ENCODE results near the gene PSPH. TPM values are rescaled to one million over a fixed set of nuclear protein-coding genes. Genes with fewer than 3 reads are reported as not detected.
A peak's percentile ranks its signal among the peaks of the same experiment; 100 is the strongest.
"Not testable (repeated sequence)": the region's sequence is repeated elsewhere in the genome, so short reads cannot be mapped to it uniquely, and the experiment has no call there.

The PSPH gene
- total and polyA plus RNA-seq, 5 donors from 2014 or later: 1.5 to 6.6 (median 5.6) TPM

DNA sequence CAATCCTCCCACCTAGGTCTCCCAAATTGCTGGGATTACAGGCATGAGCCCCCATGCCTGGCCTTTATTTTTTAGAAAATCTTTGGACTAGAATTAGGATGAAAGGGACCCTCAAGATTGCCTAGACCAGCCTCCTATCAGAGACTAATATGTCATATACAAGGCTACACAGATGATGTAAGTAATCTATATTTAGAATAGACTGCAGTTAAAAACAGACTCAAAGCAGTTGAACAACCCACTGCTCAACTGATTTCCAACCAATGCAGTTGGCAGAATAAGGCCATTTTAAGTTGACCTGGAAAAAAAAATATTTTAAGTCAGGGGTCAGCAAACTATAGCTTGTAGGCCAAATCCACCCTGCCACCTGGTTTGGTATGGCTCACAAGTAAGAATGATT lies 27.7 kb downstream of the PSPH start:
- H3K27me3 ChIP-seq (ENCODE audit: control insufficient read depth, insufficient read depth, low read length): no peaks in the 10 kb centered on the region
- H3K9me3 ChIP-seq (ENCODE audit: control insufficient read depth in 2 of 2, low read length in 2 of 2): no peaks in the 10 kb centered on the region
- no peak overlapping the region for H3K4me3 ChIP-seq (ENCODE audit: low read depth, low read length)
- DNase-seq (no peak), ATAC-seq (ENCODE audit: low read depth in 2 of 2) (no peak)
- H3K4me1 ChIP-seq (ENCODE audit: control insufficient read depth, insufficient read depth, low read length, poor library complexity, severe bottlenecking): no peaks in the 10 kb centered on the region
- H3K27me3 Mint-ChIP-seq: no peaks in the 10 kb centered on the region
- no peaks in the 10 kb centered on the region for H3K9me3 Mint-ChIP-seq
- peaks cover 4% of the 10 kb centered on the region for H3K36me3 Mint-ChIP-seq
- no peak overlapping the region for H3K4me3 Mint-ChIP-seq
- H3K27ac Mint-ChIP-seq: no peak overlapping the region
- H3K36me3 ChIP-seq (ENCODE audit: control insufficient read depth, insufficient read depth, low read length): no peaks in the 10 kb centered on the region
- H3K27ac ChIP-seq (ENCODE audit: insufficient read depth, low read length, poor library complexity, severe bottlenecking): no peak overlapping the region
- H3K4me1 Mint-ChIP-seq: peaks cover 0 to 2% (median 0%) of the 10 kb centered on the region in 4 donors

DNA sequence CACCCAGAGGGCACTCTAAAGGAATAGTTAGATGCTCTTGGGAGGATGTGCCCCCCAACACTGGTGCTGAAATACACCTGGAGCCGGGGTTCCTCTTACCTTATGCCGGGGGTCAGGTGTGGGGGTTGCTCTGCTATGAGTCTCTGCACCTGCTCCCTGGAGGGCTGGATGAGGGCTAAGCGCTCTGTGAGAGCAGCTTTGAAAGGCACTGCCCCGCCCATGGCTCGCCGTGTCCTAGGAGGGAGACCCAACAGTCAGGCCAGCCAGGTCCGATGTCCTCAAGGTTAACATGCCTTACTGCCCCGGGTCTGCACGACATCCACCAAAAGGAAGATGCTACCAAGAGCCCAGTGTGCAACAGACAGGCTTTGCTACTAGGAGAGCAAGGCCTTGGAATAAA lies 31.7 kb downstream of the PSPH start:
- Mint-ChIP-seq H3K4me3 (no peak overlapping the region), H3K27ac (no peak overlapping the region), H3K4me1 (no peaks in the 10 kb centered on the region), H3K36me3 (no peaks in the 10 kb centered on the region), H3K27me3 (no peaks in the 10 kb centered on the region), H3K9me3 (no peaks in the 10 kb centered on the region)
- Histone ChIP-seq H3K4me3 (ENCODE audit: low read depth, low read length) (no peak overlapping the region), H3K27me3 (ENCODE audit: control insufficient read depth, insufficient read depth, low read length) (no peaks in the 10 kb centered on the region), H3K27ac (ENCODE audit: insufficient read depth, low read length, poor library complexity, severe bottlenecking) (no peak overlapping the region), H3K4me1 (ENCODE audit: control insufficient read depth, insufficient read depth, low read length, poor library complexity, severe bottlenecking) (no peaks in the 10 kb centered on the region), H3K36me3 (ENCODE audit: control insufficient read depth, insufficient read depth, low read length) (no peaks in the 10 kb centered on the region), H3K9me3 (ENCODE audit: control insufficient read depth in 2 of 2, low read length in 2 of 2) (no peaks in the 10 kb centered on the region)
- ATAC-seq (ENCODE audit: low read depth in 2 of 2): no peak
- no peak for DNase-seq

DNA sequence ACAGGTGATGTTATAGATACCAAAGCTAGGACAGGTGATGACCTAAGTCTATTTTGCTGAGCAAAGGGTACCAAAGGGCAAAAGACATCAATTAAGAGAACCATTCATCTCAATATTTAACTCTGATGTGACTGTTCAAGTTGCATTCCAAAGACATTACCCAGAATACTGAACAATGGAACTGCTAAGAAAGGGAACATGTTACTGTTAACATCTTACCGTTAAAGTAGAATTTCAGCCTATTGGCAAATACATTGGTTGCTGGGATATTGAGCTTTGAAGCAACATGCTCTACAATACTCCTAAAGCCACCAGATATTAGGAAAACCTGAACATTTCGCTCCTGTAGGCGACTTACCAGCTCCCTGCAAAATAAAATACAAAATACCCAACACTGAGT lies 34.2 kb downstream of the PSPH start:
- H3K36me3 Mint-ChIP-seq; H3K27me3 Mint-ChIP-seq; H3K4me3 Mint-ChIP-seq; ATAC-seq (ENCODE audit: low read depth in 2 of 2); H3K9me3 ChIP-seq (ENCODE audit: control insufficient read depth in 2 of 2, low read length in 2 of 2); H3K27me3 ChIP-seq (ENCODE audit: control insufficient read depth, insufficient read depth, low read length); H3K4me3 ChIP-seq (ENCODE audit: low read depth, low read length); H3K36me3 ChIP-seq (ENCODE audit: control insufficient read depth, insufficient read depth, low read length); H3K27ac Mint-ChIP-seq; H3K9me3 Mint-ChIP-seq; DNase-seq; H3K4me1 Mint-ChIP-seq; H3K4me1 ChIP-seq (ENCODE audit: control insufficient read depth, insufficient read depth, low read length, poor library complexity, severe bottlenecking); H3K27ac ChIP-seq (ENCODE audit: insufficient read depth, low read length, poor library complexity, severe bottlenecking): not testable (repeated sequence)

DNA sequence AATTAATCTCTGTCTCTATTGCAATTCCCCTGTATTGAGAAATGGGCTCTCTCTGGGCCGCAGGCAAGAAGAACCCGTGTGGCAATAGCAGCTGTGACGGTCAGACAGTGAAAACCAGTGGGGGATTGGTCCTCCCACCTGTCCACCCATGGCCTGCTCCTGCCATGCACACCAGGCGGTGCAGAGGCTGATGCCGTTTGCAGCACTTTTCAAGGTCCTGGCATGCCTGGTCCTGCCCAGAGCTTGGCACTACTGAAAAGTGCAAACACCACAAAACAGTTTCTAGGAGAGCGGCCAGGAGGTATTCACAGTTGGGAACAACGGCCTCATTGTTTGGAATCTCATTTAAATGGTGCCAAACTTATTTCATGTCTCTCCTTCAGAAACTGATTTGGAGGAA lies 41.5 kb downstream of the PSPH start:
- ATAC-seq (ENCODE audit: low read depth in 2 of 2): no peak
- no peaks in the 10 kb centered on the region for H3K4me1 Mint-ChIP-seq
- no peak overlapping the region for H3K4me3 Mint-ChIP-seq
- no peaks in the 10 kb centered on the region for H3K27me3 Mint-ChIP-seq
- H3K9me3 Mint-ChIP-seq: no peaks in the 10 kb centered on the region
- Histone ChIP-seq H3K4me1 (ENCODE audit: control insufficient read depth, insufficient read depth, low read length, poor library complexity, severe bottlenecking) (no peaks in the 10 kb centered on the region), H3K4me3 (ENCODE audit: low read depth, low read length) (no peak overlapping the region), H3K9me3 (ENCODE audit: control insufficient read depth in 2 of 2, low read length in 2 of 2) (no peaks in the 10 kb centered on the region), H3K27me3 (ENCODE audit: control insufficient read depth, insufficient read depth, low read length) (no peaks in the 10 kb centered on the region), H3K36me3 (ENCODE audit: control insufficient read depth, insufficient read depth, low read length) (no peaks in the 10 kb centered on the region), H3K27ac (ENCODE audit: insufficient read depth, low read length, poor library complexity, severe bottlenecking) (no peak overlapping the region)
- no peak for DNase-seq
- H3K27ac Mint-ChIP-seq: no peak overlapping the region
- H3K36me3 Mint-ChIP-seq: no peaks in the 10 kb centered on the region

DNA sequence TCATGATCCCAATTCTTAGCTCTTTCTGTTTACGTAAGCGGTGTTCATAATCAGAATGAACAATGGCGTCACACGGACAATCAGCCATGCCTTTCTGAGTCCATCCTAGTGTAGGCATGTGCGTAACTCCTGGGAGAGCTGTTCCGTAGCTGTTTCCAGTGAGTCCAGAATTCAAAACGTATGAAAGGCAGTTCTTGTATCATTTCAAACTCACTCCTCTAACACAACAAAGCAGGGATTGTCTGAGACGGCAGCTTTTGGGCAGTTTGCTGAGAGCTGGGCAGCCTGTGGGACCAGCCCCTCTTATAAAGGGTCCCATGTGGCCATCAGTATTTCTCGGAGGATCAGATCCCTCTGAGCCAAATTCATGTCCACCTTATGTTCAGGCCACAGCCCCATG lies 43.4 kb downstream of the PSPH start:
- Mint-ChIP-seq H3K9me3 (no peaks in the 10 kb centered on the region), H3K4me3 (no peak overlapping the region), H3K27ac (peak overlapping the region in 1 of 3 donors; percentile 12), H3K4me1 (no peaks in the 10 kb centered on the region), H3K36me3 (no peaks in the 10 kb centered on the region), H3K27me3 (no peaks in the 10 kb centered on the region)
- no peaks in the 10 kb centered on the region for H3K9me3 ChIP-seq (ENCODE audit: control insufficient read depth in 2 of 2, low read length in 2 of 2)
- no peaks in the 10 kb centered on the region for H3K4me1 ChIP-seq (ENCODE audit: control insufficient read depth, insufficient read depth, low read length, poor library complexity, severe bottlenecking)
- H3K36me3 ChIP-seq (ENCODE audit: control insufficient read depth, insufficient read depth, low read length): no peaks in the 10 kb centered on the region
- H3K4me3 ChIP-seq (ENCODE audit: low read depth, low read length): no peak overlapping the region
- ATAC-seq (ENCODE audit: low read depth in 2 of 2) (no peak), DNase-seq (no peak)
- no peak overlapping the region for H3K27ac ChIP-seq (ENCODE audit: insufficient read depth, low read length, poor library complexity, severe bottlenecking)
- no peaks in the 10 kb centered on the region for H3K27me3 ChIP-seq (ENCODE audit: control insufficient read depth, insufficient read depth, low read length)

DNA sequence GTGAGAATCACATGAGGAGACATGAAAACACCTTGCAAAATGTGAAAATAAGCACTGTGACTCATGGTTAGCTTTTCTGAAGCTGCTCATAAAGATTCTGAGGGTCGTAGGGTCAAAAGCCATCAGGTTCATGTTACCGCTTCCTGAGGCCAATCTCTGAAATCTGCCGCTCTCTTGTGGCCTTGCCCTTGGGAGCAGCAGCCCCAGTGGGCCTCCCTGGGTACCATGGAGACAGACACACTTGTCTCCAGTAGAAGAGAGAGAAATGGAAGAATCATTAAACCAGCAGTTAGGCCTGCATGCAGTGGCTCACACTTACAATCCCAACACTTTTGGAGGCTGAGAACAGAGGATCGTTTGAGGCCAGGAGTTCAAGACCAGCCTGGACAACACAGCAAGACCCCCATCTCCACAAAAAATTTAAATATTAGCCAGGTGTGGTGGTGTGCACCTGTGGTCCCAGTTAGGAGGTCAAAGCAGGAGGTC lies 44.0 kb downstream of the PSPH start:
- no peak overlapping the region for H3K27ac Mint-ChIP-seq
- Histone ChIP-seq H3K36me3 (ENCODE audit: control insufficient read depth, insufficient read depth, low read length) (no peaks in the 10 kb centered on the region), H3K27me3 (ENCODE audit: control insufficient read depth, insufficient read depth, low read length) (no peaks in the 10 kb centered on the region), H3K4me1 (ENCODE audit: control insufficient read depth, insufficient read depth, low read length, poor library complexity, severe bottlenecking) (no peaks in the 10 kb centered on the region), H3K9me3 (ENCODE audit: control insufficient read depth in 2 of 2, low read length in 2 of 2) (no peaks in the 10 kb centered on the region), H3K4me3 (ENCODE audit: low read depth, low read length) (no peak overlapping the region), H3K27ac (ENCODE audit: insufficient read depth, low read length, poor library complexity, severe bottlenecking) (no peak overlapping the region)
- H3K9me3 Mint-ChIP-seq: no peaks in the 10 kb centered on the region
- DNase-seq (no peak), ATAC-seq (ENCODE audit: low read depth in 2 of 2) (no peak)
- H3K4me3 Mint-ChIP-seq: no peak overlapping the region
- no peaks in the 10 kb centered on the region for H3K27me3 Mint-ChIP-seq
- no peaks in the 10 kb centered on the region for H3K36me3 Mint-ChIP-seq
- no peaks in the 10 kb centered on the region for H3K4me1 Mint-ChIP-seq

DNA sequence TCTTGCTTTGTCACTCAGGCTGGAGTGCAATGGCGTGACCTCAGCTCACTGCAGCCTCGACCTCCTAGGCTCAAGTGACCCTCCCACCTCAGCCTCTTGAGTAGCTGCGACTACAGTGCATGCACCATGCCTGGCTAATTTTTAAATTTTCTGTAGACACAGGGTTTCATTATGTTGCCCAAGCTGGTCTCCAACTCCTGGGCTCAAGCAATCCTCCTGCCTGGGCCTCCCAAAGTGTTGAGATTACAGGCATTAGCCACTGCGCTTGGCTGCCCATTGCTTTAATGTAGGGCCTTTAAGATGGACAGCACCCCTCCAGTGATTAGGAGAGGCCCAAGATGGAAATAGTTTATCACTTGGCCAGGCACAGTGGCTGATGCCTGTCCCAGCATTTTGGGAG lies 47.5 kb downstream of the PSPH start:
- no peaks in the 10 kb centered on the region for H3K4me1 ChIP-seq (ENCODE audit: control insufficient read depth, insufficient read depth, low read length, poor library complexity, severe bottlenecking)
- H3K27ac Mint-ChIP-seq: no peak overlapping the region
- no peaks in the 10 kb centered on the region for H3K27me3 Mint-ChIP-seq

DNA sequence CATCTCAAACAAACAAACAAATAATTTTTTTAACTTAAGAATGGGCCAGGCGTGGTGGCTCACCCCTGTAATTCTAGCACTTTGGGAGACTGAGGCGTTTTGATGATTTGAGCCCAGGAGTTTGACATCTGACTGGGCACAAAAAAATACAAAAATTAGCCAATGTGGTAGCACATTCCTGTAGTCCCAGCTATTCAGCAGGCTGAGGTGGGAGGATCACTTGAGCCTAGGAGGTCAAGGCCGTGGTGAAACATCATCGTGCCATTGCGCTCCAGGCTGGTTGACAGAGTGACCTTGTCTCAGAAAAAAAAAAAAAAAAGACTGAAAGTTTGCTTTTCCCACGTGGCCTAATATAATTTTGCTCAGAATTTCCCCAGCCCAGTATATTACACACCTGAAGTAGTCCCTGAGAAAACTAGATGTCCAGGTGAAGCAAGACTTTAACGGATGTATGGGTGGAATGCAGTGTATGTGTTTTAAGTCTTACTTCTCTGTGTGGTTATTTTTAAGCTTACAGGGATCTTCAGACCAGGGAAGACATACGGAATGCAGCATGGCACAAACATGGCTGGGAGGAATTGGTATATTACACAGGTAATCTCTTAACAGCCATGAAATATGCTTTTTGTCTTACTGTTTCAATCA lies 54.3 kb downstream of the PSPH start:
- no peaks in the 10 kb centered on the region for H3K9me3 ChIP-seq (ENCODE audit: control insufficient read depth in 2 of 2, low read length in 2 of 2)
- H3K4me3 ChIP-seq (ENCODE audit: low read depth, low read length): no peak overlapping the region
- H3K27ac Mint-ChIP-seq: peak overlapping the region in 1 of 3 donors; percentile 68
- no peak overlapping the region for H3K4me3 Mint-ChIP-seq
- no peaks in the 10 kb centered on the region for H3K27me3 Mint-ChIP-seq
- no peak overlapping the region for H3K27ac ChIP-seq (ENCODE audit: insufficient read depth, low read length, poor library complexity, severe bottlenecking)
- peaks cover 33% of the 10 kb centered on the region for H3K36me3 Mint-ChIP-seq
- no peak for DNase-seq
- no peaks in the 10 kb centered on the region for H3K9me3 Mint-ChIP-seq
- ATAC-seq (ENCODE audit: low read depth in 2 of 2): no peak
- peaks cover 47% of the 10 kb centered on the region for H3K36me3 ChIP-seq (ENCODE audit: control insufficient read depth, insufficient read depth, low read length)
- H3K27me3 ChIP-seq (ENCODE audit: control insufficient read depth, insufficient read depth, low read length): no peaks in the 10 kb centered on the region
- H3K4me1 ChIP-seq (ENCODE audit: control insufficient read depth, insufficient read depth, low read length, poor library complexity, severe bottlenecking): no peaks in the 10 kb centered on the region
- peaks cover 0 to 3% (median 0%) of the 10 kb centered on the region in 4 donors for H3K4me1 Mint-ChIP-seq

More for the DNA sequence above, 47.5 kb downstream of the PSPH start:
- no peak for ATAC-seq (ENCODE audit: low read depth in 2 of 2)
- Mint-ChIP-seq H3K9me3 (no peaks in the 10 kb centered on the region), H3K36me3 (peaks cover 9% of the 10 kb centered on the region), H3K4me3 (no peak overlapping the region), H3K4me1 (peaks cover 0 to 3% (median 0%) of the 10 kb centered on the region in 4 donors)
- no peaks in the 10 kb centered on the region for H3K27me3 ChIP-seq (ENCODE audit: control insufficient read depth, insufficient read depth, low read length)
- H3K4me3 ChIP-seq (ENCODE audit: low read depth, low read length): no peak overlapping the region
- no peak for DNase-seq
- peaks cover 5% of the 10 kb centered on the region for H3K36me3 ChIP-seq (ENCODE audit: control insufficient read depth, insufficient read depth, low read length)
- no peaks in the 10 kb centered on the region for H3K9me3 ChIP-seq (ENCODE audit: control insufficient read depth in 2 of 2, low read length in 2 of 2)
- H3K27ac ChIP-seq (ENCODE audit: insufficient read depth, low read length, poor library complexity, severe bottlenecking): no peak overlapping the region

Measured in CD4-positive, CD25-positive, alpha-beta regulatory T cell (primary cell).